Vagina (tissue), 2 donors: ENCODE results near the gene KCNC1.

ENCODE experiments used
- POLR2A ChIP-seq, 2 donors: fragments of 450-650 bp; IDR thresholded peaks; one replicate each; pipeline ENCODE4 v1.6.1; 2017; ENCODE audit warnings: antibody characterized with exemption in 2 of 2, mild to moderate bottlenecking in 2 of 2, moderate library complexity in 2 of 2
- TF ChIP-seq, protein P1 (sequence below), 3 experiments: fragments of 450-650 bp in 2 of 3; fragments of 200-600 bp in 1 of 3; sonication (generic) in 1 of 3; IDR thresholded peaks; one replicate each; pipeline ENCODE4 v1.5.1; 2017 to 2019; ENCODE audit warnings: antibody characterized with exemption in 3 of 3, mild to moderate bottlenecking in 2 of 3, moderate library complexity in 2 of 3

GRCh38 chr11:17725174-17725573 is 9.4 kb upstream of the KCNC1 start:
- TF ChIP-seq, protein P1, sequence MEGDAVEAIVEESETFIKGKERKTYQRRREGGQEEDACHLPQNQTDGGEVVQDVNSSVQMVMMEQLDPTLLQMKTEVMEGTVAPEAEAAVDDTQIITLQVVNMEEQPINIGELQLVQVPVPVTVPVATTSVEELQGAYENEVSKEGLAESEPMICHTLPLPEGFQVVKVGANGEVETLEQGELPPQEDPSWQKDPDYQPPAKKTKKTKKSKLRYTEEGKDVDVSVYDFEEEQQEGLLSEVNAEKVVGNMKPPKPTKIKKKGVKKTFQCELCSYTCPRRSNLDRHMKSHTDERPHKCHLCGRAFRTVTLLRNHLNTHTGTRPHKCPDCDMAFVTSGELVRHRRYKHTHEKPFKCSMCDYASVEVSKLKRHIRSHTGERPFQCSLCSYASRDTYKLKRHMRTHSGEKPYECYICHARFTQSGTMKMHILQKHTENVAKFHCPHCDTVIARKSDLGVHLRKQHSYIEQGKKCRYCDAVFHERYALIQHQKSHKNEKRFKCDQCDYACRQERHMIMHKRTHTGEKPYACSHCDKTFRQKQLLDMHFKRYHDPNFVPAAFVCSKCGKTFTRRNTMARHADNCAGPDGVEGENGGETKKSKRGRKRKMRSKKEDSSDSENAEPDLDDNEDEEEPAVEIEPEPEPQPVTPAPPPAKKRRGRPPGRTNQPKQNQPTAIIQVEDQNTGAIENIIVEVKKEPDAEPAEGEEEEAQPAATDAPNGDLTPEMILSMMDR (IDR thresholded peaks at IDR 0.05) = no peak
- no peak for TF ChIP-seq POLR2A (IDR thresholded peaks at IDR 0.05)
